Stimulated activated naive CD4-positive, alpha-beta T cell (primary cell): ENCODE results near the gene GRID2.

ENCODE experiments used
- DNase-seq, 6 experiments: peaks; one replicate each; lab custom pipeline; 2025; lab: John Stamatoyannopoulos, UW

GRID2 gene

GRCh38 chr4:93084599-93085305 lies 781.0 kb downstream of the GRID2 start:
- DNase-seq, result no peak

GRCh38 chr4:93086356-93086755 lies 782.6 kb downstream of the GRID2 start:
- no peak for DNase-seq

- no peak for DNase-seq
Measured at GRCh38 chr4:93092765-93093164, 789.0 kb downstream of the GRID2 start.

GRCh38 chr4:93103042-93103441 lies 799.3 kb downstream of the GRID2 start:
- no peak for DNase-seq

- DNase-seq, result no peak
Measured at GRCh38 chr4:93116624-93117023, 812.9 kb downstream of the GRID2 start.

GRCh38 chr4:93127489-93127888 lies 823.7 kb downstream of the GRID2 start:
- DNase-seq, result no peak

- no peak for DNase-seq
Measured at GRCh38 chr4:93132631-93133030, 828.9 kb downstream of the GRID2 start.

GRCh38 chr4:93139118-93139517 lies 835.4 kb downstream of the GRID2 start:
- no peak for DNase-seq

GRCh38 chr4:93143902-93144301 lies 840.1 kb downstream of the GRID2 start:
- no peak for DNase-seq

GRCh38 chr4:93144644-93145043 lies 840.9 kb downstream of the GRID2 start:
- DNase-seq, result no peak

- no peak for DNase-seq
Measured at GRCh38 chr4:93147524-93148212, 843.9 kb downstream of the GRID2 start.

GRCh38 chr4:93152491-93152890 lies 848.7 kb downstream of the GRID2 start:
- DNase-seq, result no peak

- DNase-seq, result no peak
Measured at GRCh38 chr4:93157986-93158385, 854.2 kb downstream of the GRID2 start.

GRCh38 chr4:93168053-93168452 lies 864.3 kb downstream of the GRID2 start:
- DNase-seq, result no peak

GRCh38 chr4:93169966-93170365 lies 866.2 kb downstream of the GRID2 start:
- no peak for DNase-seq

- DNase-seq, result no peak
Measured at GRCh38 chr4:93174598-93174997, 870.8 kb downstream of the GRID2 start.

GRCh38 chr4:93178279-93178678 lies 874.5 kb downstream of the GRID2 start:
- DNase-seq, result no peak

- no peak for DNase-seq
Measured at GRCh38 chr4:93179044-93179443, 875.3 kb downstream of the GRID2 start.

- DNase-seq, result no peak
Measured at GRCh38 chr4:93182722-93183121, 879.0 kb downstream of the GRID2 start.

GRCh38 chr4:93183576-93183975 lies 879.8 kb downstream of the GRID2 start:
- DNase-seq, result no peak

- no peak for DNase-seq
Measured at GRCh38 chr4:93184053-93184452, 880.3 kb downstream of the GRID2 start.

- DNase-seq, result no peak
Measured at GRCh38 chr4:93186846-93187245, 883.1 kb downstream of the GRID2 start.

- DNase-seq, result no peak
Measured at GRCh38 chr4:93187466-93187865, 883.7 kb downstream of the GRID2 start.

GRCh38 chr4:93187892-93188291 lies 884.1 kb downstream of the GRID2 start:
- no peak for DNase-seq
